PC-3 (cell line): ENCODE data around the gene CRYAA. TPM values are rescaled to one million over a fixed set of nuclear protein-coding genes. Genes with fewer than 3 reads are reported as not detected.
"Not testable (repeated sequence)": the region's sequence is repeated elsewhere in the genome, so short reads cannot be mapped to it uniquely, and the experiment has no call there.

Source experiments
- ATAC-seq: fragments of 200-7000 bp; cut with Tn5 transposase; 2 replicates; pipeline ENCODE4 v1.9.1; 2020; ENCODE audit warnings: mild to moderate bottlenecking, moderate library complexity
- Bru-seq: library from RNA; stranded (reverse); fragments of 400-500 nt; gene quantifications from one replicate; lab custom pipeline; 2021; lab: Mats Ljungman, UMichigan
- BruChase-seq, 2 experiments: library from RNA; stranded (reverse); fragments of 400-500 nt; gene quantifications; one replicate each; lab custom pipeline; 2021; lab: Mats Ljungman, UMichigan
- BruUV-seq: library from RNA; stranded (reverse); fragments of 400-500 nt; replicated peaks from 2 replicates; lab custom pipeline; 2021; lab: Mats Ljungman, UMichigan
- CTCF ChIA-PET: fragments of 300-600 bp; sonication (Branson Sonifier 250); formaldehyde crosslinking; loops from one replicate; lab custom pipeline; 2022; ENCODE audit warnings: antibody characterized with exemption; lab: Charles Lee
- POLR2A ChIA-PET: fragments of 300-600 bp; sonication (Branson Sonifier 250); formaldehyde crosslinking; loops from one replicate; lab custom pipeline; 2022; ENCODE audit warnings: antibody characterized with exemption; ENCODE audit not compliant: unreplicated experiment; lab: Charles Lee
- DNase-seq: peaks from one replicate; pipeline ENCODE4 v3.0.0-alpha.2; 2015
- H2AFZ ChIP-seq: fragments of 300-600 bp; sonication (generic); 2 replicates; pipeline ENCODE4 v1.6.0; 2016; ENCODE audit warnings: antibody characterized with exemption, low read length
- H3F3A ChIP-seq: fragments of 300-600 bp; sonication (generic); one replicate; pipeline ENCODE4 v1.6.0; 2017; ENCODE audit warnings: antibody characterized with exemption, low read length, control low read depth, mild to moderate bottlenecking; ENCODE audit not compliant: unreplicated experiment
- H3K27ac ChIP-seq: fragments of 300-600 bp; sonication (generic); 2 replicates; pipeline ENCODE4 v1.5.1; 2016; ENCODE audit warnings: mild to moderate bottlenecking, low read length
- H3K27me3 ChIP-seq: fragments of 300-600 bp; sonication (generic); 2 replicates; pipeline ENCODE4 v1.6.1; 2016; ENCODE audit warnings: low read length, mixed read lengths
- H3K36me3 ChIP-seq: fragments of 300-600 bp; sonication (generic); 2 replicates; pipeline ENCODE4 v1.6.1; 2016; ENCODE audit warnings: low read depth, mixed run types, low read length, mixed read lengths
- H3K4me1 ChIP-seq: fragments of 300-600 bp; sonication (generic); 2 replicates; pipeline ENCODE4 v1.5.1; 2016; ENCODE audit warnings: low read length; ENCODE audit not compliant: insufficient read depth
- H3K4me2 ChIP-seq: fragments of 300-600 bp; sonication (generic); 2 replicates; pipeline ENCODE4 v1.6.0; 2016; ENCODE audit warnings: low read length
- H3K4me3 ChIP-seq: fragments of 300-600 bp; sonication (generic); 2 replicates; pipeline ENCODE4 v1.5.1; 2016; ENCODE audit warnings: mild to moderate bottlenecking, low read length, mixed read lengths
- H3K79me2 ChIP-seq: fragments of 300-600 bp; sonication (generic); 2 replicates; pipeline ENCODE4 v1.6.1; 2017; ENCODE audit warnings: low read length, mixed read lengths
- H3K9ac ChIP-seq: fragments of 300-600 bp; sonication (generic); 2 replicates; pipeline ENCODE4 v1.6.0; 2016; ENCODE audit warnings: mild to moderate bottlenecking, low read length
- H3K9me2 ChIP-seq: fragments of 300-600 bp; sonication (generic); replicated peaks from 2 replicates; pipeline ENCODE4 v1.6.1; 2016; ENCODE audit warnings: mixed run types, low read length, mixed read lengths
- H3K9me3 ChIP-seq: fragments of 300-600 bp; sonication (generic); 2 replicates; pipeline ENCODE4 v1.6.1; 2016; ENCODE audit warnings: low read length, mixed read lengths
- H4K20me1 ChIP-seq: fragments of 300-600 bp; sonication (generic); 2 replicates; pipeline ENCODE4 v1.6.1; 2016; ENCODE audit warnings: low read length, mixed read lengths
- intact Hi-C: fragments of 100-400 bp; cut with micrococcal nuclease; formaldehyde crosslinking; loops from 2 replicates; pipeline ENCODE4 v1.9.0; 2023
- long read RNA-seq: library from polyadenylated mRNA; unstranded; transcript quantifications from one replicate; pipeline ENCODE4 v2.0.0, GENCODE V29; 2021; ENCODE audit not compliant: unreplicated experiment
- total RNA-seq: library from RNA; depleted of rRNA; stranded (reverse); fragments of >200 nt; gene quantifications from 2 replicates; pipeline ENCODE4 v1.2.3, GENCODE V29; 2014; rRNA removed

Gene CRYAA
- total RNA-seq (not detected in 2 replicates), Bru-seq, nascent RNA (not detected), BruChase-seq, experiment 1, labeled RNA remaining after a 6-hour chase (not detected), BruChase-seq, experiment 2, labeled RNA remaining after a 2-hour chase (not detected)
- long read RNA-seq = 0 reads

GRCh38 chr21:43168708-43169107 lies at the start of gene CRYAA:
Gene CRYAA (plus strand): TSS chr21:43169008. CDS start chr21:43169100, 92 bp downstream.
- BruUV-seq, intact Hi-C loops, H3K27me3 ChIP-seq, POLR2A ChIA-PET, H3K9ac ChIP-seq, H3K79me2 ChIP-seq, H4K20me1 ChIP-seq, H3K4me1 ChIP-seq, H3K27ac ChIP-seq, H3K4me2 ChIP-seq, ATAC-seq, H3K9me3 ChIP-seq, H2AFZ ChIP-seq, H3K36me3 ChIP-seq, CTCF ChIA-PET, H3K4me3 ChIP-seq, H3F3A ChIP-seq, H3K9me2 ChIP-seq, DNase-seq: not testable (repeated sequence)

GRCh38 chr21:43130094-43130493 lies 38.7 kb upstream of the CRYAA start:
- H3K36me3 ChIP-seq, H3K4me1 ChIP-seq, H3K9ac ChIP-seq, H3K27me3 ChIP-seq, ATAC-seq, H3K9me2 ChIP-seq, H3K4me3 ChIP-seq, H4K20me1 ChIP-seq, H3K4me2 ChIP-seq, H3K27ac ChIP-seq, CTCF ChIA-PET, BruUV-seq, H3F3A ChIP-seq, intact Hi-C loops, H3K79me2 ChIP-seq, H2AFZ ChIP-seq, POLR2A ChIA-PET, H3K9me3 ChIP-seq, DNase-seq: not testable (repeated sequence)

GRCh38 chr21:43134520-43134919 lies 34.3 kb upstream of the CRYAA start:
- DNase-seq, POLR2A ChIA-PET, H3K27ac ChIP-seq, H3K36me3 ChIP-seq, H3K79me2 ChIP-seq, H4K20me1 ChIP-seq, ATAC-seq, H3K27me3 ChIP-seq, BruUV-seq, H3K9me3 ChIP-seq, H3K4me3 ChIP-seq, CTCF ChIA-PET, H3F3A ChIP-seq, H3K4me1 ChIP-seq, H3K9me2 ChIP-seq, H2AFZ ChIP-seq, intact Hi-C loops, H3K9ac ChIP-seq, H3K4me2 ChIP-seq: not testable (repeated sequence)

- not testable (repeated sequence) for DNase-seq, H3K27me3 ChIP-seq, H3K9ac ChIP-seq
These were observed 29.9 kb upstream of the CRYAA start for GRCh38 chr21:43138944-43139343.

GRCh38 chr21:43141407-43141806 lies 27.4 kb upstream of the CRYAA start:
- H3K36me3 ChIP-seq, POLR2A ChIA-PET, H3F3A ChIP-seq, intact Hi-C loops, H3K9ac ChIP-seq, H3K27ac ChIP-seq, DNase-seq, H4K20me1 ChIP-seq, H3K4me2 ChIP-seq, BruUV-seq, CTCF ChIA-PET, H3K79me2 ChIP-seq, H3K9me3 ChIP-seq, H3K27me3 ChIP-seq, H3K9me2 ChIP-seq, H3K4me3 ChIP-seq, H2AFZ ChIP-seq, H3K4me1 ChIP-seq: not testable (repeated sequence)
- peak; percentile 63 for ATAC-seq

More at GRCh38 chr21:43138944-43139343, 29.9 kb upstream of the CRYAA start:
- H3K4me2 ChIP-seq, H3K4me1 ChIP-seq, H3K9me3 ChIP-seq, H3K4me3 ChIP-seq, H3K79me2 ChIP-seq, POLR2A ChIA-PET, H3K9me2 ChIP-seq, CTCF ChIA-PET, H3K27ac ChIP-seq, H3K36me3 ChIP-seq, H4K20me1 ChIP-seq, H3F3A ChIP-seq, H2AFZ ChIP-seq, BruUV-seq, intact Hi-C loops: not testable (repeated sequence)
- ATAC-seq = peak; percentile 83

- H3K27me3 ChIP-seq, H3K27ac ChIP-seq, H3K9me2 ChIP-seq, H3K79me2 ChIP-seq, ATAC-seq, H3K4me2 ChIP-seq, H3K4me1 ChIP-seq, CTCF ChIA-PET, H3K9me3 ChIP-seq, DNase-seq, H3F3A ChIP-seq, POLR2A ChIA-PET, BruUV-seq, H3K4me3 ChIP-seq, H4K20me1 ChIP-seq, intact Hi-C loops, H2AFZ ChIP-seq, H3K9ac ChIP-seq, H3K36me3 ChIP-seq: not testable (repeated sequence)
These were observed 22.2 kb upstream of the CRYAA start for GRCh38 chr21:43146637-43147036.

GRCh38 chr21:43147999-43148398 lies 20.8 kb upstream of the CRYAA start:
- BruUV-seq, H3K4me1 ChIP-seq, H3K27me3 ChIP-seq, ATAC-seq, H2AFZ ChIP-seq, H3K79me2 ChIP-seq, H4K20me1 ChIP-seq, H3K36me3 ChIP-seq, H3K4me2 ChIP-seq, H3K9me2 ChIP-seq, H3F3A ChIP-seq, H3K27ac ChIP-seq, H3K9ac ChIP-seq, DNase-seq, H3K4me3 ChIP-seq, CTCF ChIA-PET, H3K9me3 ChIP-seq, POLR2A ChIA-PET, intact Hi-C loops: not testable (repeated sequence)
